Peyer's patch (tissue), 4 donors: ENCODE measurements around the gene CPB2.

Experiments used
- POLR2A ChIP-seq, 2 donors: fragments of 450-650 bp; IDR thresholded peaks; one replicate each; pipeline ENCODE4 v1.5.1; 2017; ENCODE audit warnings: antibody characterized with exemption in 2 of 2, mild to moderate bottlenecking in 2 of 2, moderate library complexity in 2 of 2
- TF ChIP-seq, protein P1 (sequence below), 6 experiments: fragments of 450-650 bp in 4 of 6; fragments of 200-600 bp in 2 of 6; sonication (generic) in 1 of 6; IDR thresholded peaks; one replicate each; pipeline ENCODE4 v1.5.1; 2017 to 2019; ENCODE audit warnings: antibody characterized with exemption in 6 of 6, mild to moderate bottlenecking in 3 of 6, moderate library complexity in 1 of 6

DNA sequence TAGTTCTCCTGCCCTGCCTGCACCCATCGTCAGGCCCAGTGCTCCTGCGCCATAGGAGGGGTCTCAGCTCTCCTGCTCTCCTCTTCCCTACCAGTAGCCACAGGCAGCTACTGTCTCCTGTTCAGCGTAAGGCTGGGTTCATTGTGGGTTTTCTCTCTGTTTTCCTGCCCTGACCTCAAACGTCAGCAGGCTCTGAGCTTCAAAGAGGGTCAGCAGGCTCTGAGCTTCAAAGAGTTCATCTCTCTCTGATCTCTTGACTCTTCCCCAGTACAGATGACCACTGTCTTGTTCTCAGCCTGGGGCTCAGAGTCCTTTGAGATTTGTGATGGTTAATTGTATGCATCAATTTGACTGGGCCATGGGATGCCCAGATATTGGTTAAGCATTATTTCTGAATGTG lies 4.6 kb upstream of the CPB2 start:
- TF ChIP-seq, protein P1, sequence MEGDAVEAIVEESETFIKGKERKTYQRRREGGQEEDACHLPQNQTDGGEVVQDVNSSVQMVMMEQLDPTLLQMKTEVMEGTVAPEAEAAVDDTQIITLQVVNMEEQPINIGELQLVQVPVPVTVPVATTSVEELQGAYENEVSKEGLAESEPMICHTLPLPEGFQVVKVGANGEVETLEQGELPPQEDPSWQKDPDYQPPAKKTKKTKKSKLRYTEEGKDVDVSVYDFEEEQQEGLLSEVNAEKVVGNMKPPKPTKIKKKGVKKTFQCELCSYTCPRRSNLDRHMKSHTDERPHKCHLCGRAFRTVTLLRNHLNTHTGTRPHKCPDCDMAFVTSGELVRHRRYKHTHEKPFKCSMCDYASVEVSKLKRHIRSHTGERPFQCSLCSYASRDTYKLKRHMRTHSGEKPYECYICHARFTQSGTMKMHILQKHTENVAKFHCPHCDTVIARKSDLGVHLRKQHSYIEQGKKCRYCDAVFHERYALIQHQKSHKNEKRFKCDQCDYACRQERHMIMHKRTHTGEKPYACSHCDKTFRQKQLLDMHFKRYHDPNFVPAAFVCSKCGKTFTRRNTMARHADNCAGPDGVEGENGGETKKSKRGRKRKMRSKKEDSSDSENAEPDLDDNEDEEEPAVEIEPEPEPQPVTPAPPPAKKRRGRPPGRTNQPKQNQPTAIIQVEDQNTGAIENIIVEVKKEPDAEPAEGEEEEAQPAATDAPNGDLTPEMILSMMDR (IDR thresholded peaks at IDR 0.05), result no peak
- no peak for TF ChIP-seq POLR2A (IDR thresholded peaks at IDR 0.05)
